T-helper 2 cell treated with Interferon-gamma antibody and Interleukin-4, amounts not matched to agents 100 ng/mL and 5 ng/mL, for 36 hours (primary cell): ENCODE data around the gene GIPR. TPM values are rescaled to one million over a fixed set of nuclear protein-coding genes. Genes with fewer than 3 reads are reported as not detected.
"Not testable (repeated sequence)": the region's sequence is repeated elsewhere in the genome, so short reads cannot be mapped to it uniquely, and the experiment has no call there.

Source experiments
- intact Hi-C: fragments of 100-400 bp; cut with micrococcal nuclease; formaldehyde crosslinking; loops from one replicate; pipeline ENCODE4 v1.15.1; 2023
- total RNA-seq: library from RNA; stranded (reverse); gene quantifications from 2 replicates; pipeline ENCODE4 v1.2.3, GENCODE V29; 2022

Gene GIPR
- total RNA-seq, 1 donor from 2014 or later = 4.7 TPM

GRCh38 chr19:45685045-45685444 is 17.0 kb downstream of the GIPR start:
- intact Hi-C loops = not testable (repeated sequence)

- intact Hi-C loops = no loop called here
These were observed 19.6 kb downstream of the GIPR start for GRCh38 chr19:45687599-45687998.

GRCh38 chr19:45691516-45692186 is 23.6 kb downstream of the GIPR start, which contains the start of gene SNRPD2:
SNRPD2 (minus strand) TSS chr19:45691953; CDS start chr19:45691888, 65 bp downstream.
- intact Hi-C loops = loop anchor here (1.0 to 5.0 kb wide), 8 partner anchors 10 to 264 kb away; partner anchors contain the start of genes OPA3, SYMPK and VASP

GRCh38 chr19:45692187-45693105 is 24.4 kb downstream of the GIPR start, which contains the start of gene QPCTL:
QPCTL (plus strand) TSS chr19:45692666; CDS start chr19:45692704, 38 bp downstream.
- intact Hi-C loops = loop anchor here (1.0 to 5.0 kb wide), 8 partner anchors 11 to 265 kb away; partner anchors contain the start of genes OPA3, SYMPK and VASP

DNA sequence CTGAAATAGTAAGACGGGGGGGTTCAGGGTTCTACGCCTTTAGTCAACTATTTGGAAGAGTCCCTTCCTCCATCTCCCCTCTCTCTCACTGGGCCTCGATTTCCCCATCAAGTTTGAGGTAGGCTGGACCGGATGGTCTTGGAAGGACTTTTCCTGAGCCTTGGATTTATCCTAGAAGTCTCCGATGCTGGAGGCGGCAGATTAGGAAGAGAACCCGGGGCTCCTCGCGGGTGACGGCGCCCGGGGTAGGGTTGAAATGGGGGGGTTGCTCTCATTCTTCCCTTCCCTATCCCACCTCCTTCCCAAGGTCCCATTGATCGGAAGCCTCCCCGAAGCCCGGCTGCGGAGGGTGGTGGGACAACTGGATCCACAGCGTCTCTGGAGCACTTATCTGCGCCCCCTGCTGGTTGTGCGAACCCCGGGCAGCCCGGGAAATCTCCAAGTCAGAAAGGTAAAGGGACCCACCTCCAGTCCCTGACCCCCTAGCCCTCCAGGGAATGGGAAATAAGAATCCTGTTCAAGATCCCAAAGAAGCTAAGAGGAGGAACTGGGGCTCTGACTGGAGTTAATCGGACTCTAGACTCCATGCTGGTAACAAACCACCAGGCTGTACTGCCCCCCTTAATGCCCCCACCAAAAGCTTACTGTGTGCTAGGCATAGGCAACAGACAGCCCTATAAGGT is 25.2 kb downstream of the GIPR start:
- intact Hi-C loops = loop anchor here (2.0 to 5.0 kb wide), 4 partner anchors 22 to 266 kb away; partner anchors contain the start of gene VASP

DNA sequence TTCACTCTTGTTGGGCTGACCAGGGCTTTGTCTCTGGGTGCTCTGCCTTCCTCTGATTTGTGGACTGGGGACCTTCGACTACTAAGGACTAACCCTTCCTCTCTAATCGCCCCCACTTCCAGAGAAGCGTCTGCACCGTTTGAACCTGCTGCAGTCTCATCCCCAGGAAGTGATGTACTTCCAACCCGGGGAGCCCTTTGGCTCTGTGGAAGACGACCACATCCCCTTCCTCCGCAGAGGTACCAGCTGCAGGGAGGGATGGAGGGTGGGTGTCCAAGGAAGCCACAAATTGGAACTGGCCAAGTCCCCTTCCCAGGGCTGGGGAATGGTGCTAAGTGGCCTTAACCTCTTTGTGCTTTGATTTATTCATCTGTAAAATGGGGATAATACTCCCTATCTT is 33.7 kb downstream of the GIPR start:
- intact Hi-C loops = no loop called here

DNA sequence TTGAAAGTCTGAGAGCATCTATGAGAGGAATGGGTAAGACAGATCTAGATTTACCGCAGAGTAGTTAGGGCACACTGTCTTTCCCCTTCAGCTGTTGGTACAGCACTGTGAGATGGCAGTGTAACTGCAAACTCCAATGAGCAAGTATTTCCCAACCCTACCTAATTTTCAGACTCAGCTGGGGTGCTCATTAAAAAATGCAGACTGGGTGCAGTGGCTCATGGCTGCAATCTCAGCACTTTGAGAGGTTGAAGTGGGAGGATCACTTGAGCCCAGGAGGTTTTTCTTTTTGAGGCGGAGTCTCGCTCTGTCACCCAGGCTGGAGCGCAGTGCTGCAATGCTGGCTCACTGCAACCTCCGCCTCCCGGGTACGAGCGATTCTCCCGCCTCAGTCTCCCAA is 37.1 kb downstream of the GIPR start:
- intact Hi-C loops = no loop called here

DNA sequence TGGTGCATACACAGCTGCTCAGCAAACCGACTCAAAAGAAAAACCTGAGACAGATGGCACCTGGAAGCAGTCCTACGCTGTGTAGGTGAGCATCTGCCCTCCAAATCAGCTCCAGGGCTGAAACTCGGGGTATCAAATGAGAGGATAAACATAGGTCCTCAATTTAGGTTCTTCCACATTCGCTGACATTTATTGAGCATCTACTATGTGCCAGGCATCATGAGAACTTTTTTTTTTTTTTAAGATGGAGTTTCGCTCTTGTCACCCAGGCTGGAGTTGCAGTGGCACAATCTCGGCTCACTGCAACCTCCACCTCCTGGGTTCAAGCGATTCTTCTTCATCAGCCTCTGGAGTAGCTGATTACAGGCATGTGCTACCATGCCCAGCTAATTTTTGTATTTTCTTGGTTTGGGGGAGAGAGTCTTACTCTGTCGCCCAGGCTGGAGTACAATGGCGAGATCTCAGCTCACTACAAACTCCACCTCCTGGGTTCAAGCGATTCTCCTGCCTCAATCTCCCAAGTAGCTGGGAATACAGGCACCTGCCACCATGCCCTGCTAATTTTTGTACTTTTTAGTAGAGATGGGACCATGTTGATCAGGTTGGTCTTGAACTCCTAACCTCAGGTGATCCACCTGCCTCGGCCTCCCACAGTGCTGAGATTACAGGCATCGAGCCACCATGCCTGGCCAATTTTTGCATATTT is 37.8 kb downstream of the GIPR start:
- intact Hi-C loops = no loop called here

GRCh38 chr19:45710356-45711130 is 42.5 kb downstream of the GIPR start:
- intact Hi-C loops = no loop called here

DNA sequence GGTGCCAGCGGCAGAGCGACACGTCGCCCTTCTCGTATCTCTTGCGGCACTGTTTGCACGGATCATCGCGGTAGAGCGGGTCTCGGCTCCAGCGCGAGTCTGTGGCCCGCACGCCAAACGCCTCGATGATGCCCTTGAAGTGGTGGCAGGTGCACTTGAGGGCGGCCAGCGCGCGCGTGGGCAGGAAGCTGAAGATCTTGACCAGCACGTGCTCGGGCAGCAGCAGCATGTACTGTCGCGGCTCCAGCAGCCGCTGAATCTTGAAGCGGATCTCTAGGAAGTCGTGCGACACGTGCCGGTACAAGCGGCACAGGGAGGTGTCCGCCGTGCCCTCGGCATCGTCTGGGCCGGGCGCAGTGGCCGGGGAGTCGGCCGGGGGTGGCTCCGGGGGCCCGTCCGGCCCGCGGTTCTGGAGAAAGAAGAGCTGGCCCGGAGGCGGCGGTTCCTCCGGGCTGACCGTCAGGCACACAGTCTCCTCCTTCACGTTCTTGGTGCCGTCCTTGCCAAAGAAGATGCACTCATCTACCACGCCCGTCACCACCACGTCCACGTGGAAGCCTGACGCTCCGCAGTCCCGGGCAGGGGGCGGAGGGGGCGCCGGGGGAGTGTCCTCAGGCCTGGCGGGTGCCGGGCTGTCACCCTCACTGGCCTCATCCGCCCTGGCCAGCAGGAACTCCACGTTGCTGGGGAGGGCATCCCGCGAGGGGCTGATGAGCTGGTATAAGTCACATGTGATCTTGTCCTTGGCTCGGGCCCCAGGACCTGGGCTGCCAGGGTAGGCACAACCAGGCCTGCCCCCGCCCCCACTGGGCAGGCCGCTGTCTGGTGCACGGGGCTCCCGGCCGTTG is 44.1 kb downstream of the GIPR start:
- intact Hi-C loops = no loop called here

- intact Hi-C loops = no loop called here
These were observed 44.7 kb downstream of the GIPR start for GRCh38 chr19:45712699-45713067.

DNA sequence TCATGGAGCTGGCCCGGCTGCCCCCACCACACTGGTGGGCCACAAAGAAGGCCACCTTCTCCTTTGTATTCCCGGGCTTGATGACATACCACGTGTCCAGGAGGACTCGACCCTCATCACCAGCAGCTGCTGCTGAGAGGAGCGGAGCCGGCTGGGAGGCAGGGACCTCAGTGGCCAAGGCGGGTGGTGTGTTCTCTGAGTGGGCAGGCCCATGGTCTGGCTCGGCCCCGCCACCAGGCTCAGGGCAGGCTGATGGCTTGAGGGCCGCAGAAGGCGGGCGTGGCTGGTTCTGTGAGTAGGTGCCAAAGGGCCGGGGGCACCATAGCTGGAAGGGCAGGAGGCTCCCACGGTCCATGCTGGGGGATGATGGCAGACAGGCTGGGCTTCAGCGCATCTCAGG is 45.1 kb downstream of the GIPR start:
- intact Hi-C loops = no loop called here

DNA sequence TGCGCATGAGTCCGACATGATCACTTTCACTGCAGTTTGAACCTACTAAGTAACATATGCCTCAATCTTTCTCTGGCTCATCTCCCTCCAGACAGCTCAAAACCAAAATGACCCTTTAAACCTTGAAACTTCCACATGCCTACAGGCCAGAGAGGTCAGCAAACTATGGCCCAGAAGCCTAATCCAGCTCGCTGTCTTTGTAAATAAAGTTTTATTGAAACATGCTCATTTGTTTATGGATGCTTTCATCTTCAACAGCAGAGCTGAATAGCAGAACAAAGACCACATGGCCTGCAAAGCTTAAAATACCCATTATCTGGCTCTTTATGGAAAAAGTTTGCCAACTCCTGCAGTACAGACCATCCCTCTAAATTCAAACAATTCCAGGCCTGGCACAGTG is 47.1 kb downstream of the GIPR start:
- intact Hi-C loops = loop anchor here (5.0 kb wide), 1 partner anchor 77 kb away; the partner anchor contains the start of gene DMWD

- intact Hi-C loops = loop anchor here (1.0 to 5.0 kb wide), 8 partner anchors 14 to 310 kb away; partner anchors contain the start of genes DMWD, FBXO46, IRF2BP1 and OPA3
These were observed 48.5 kb downstream of the GIPR start for GRCh38 chr19:45716359-45717130.

- intact Hi-C loops = loop anchor here (1.0 to 5.0 kb wide), 8 partner anchors 13 to 311 kb away; partner anchors contain the start of genes DMWD, FBXO46, IRF2BP1 and OPA3
These were observed 49.3 kb downstream of the GIPR start for GRCh38 chr19:45717131-45717982.

DNA sequence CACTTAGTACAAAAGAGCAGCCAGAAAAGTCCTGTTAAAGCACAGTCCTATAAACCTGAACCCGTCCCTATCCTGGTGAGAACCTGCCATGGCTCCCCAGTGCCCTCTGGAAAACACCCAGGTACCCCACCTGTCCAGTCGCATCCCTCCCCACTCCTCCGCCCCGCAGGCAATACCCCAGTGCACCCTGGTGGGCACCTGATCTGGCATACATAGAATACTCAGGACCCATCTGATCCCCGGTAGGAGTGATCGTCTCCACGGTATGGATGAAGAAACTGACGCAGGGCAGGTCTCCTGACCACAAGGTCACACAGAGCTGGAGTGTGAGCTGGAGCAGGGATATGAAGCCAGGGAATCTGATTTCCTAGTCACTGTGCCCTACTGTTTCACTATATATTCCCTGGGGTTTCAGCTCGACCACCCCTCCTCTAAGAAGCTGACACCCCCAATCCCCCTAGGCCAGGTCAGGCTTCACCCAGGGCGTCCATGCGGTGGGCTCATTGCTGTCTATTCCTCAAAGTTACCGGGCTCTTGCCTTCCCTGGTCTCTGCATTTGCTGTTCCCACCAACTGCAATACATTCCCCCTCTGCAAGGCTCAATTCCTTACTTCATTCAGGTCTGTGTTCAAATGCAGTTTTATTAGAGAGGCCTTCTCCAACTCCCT is 50.1 kb downstream of the GIPR start:
- intact Hi-C loops = loop anchor here (1.0 to 5.0 kb wide), 8 partner anchors 12 to 312 kb away; partner anchors contain the start of genes DMWD, FBXO46, IRF2BP1 and OPA3
